ENCODE results near the gene B9D2. TPM values are rescaled to one million over a fixed set of nuclear protein-coding genes. Genes with fewer than 3 reads are reported as not detected.

B9D2 gene
- total and polyA plus RNA-seq, 2 experiments from 2014 or later, result 2.7 to 7.4 TPM

GRCh38 chr19:41324231-41324702 lies 39.7 kb downstream of the B9D2 start:
- DNase-seq (ENCODE audit: low spot score) (no peak), ATAC-seq (no peak)
- H3K4me1 ChIP-seq (ENCODE audit: insufficient read depth), result peaks cover 52% of the 10 kb centered on the region
- H3K27me3 ChIP-seq (ENCODE audit: insufficient read depth), result no peaks in the 10 kb centered on the region
- H3K9me2 ChIP-seq (ENCODE audit: insufficient read depth), result no peaks in the 10 kb centered on the region
- peak overlapping the region; percentile 71; the same call in 1 of the 2 replicates for H3K4me3 ChIP-seq
- Mint-ChIP-seq H3K9me3 (peaks cover 3% of the 10 kb centered on the region; the same call in 2 of the 3 replicates), H3K27me3 (ENCODE audit: insufficient read depth, low read depth, poor library complexity) (peaks cover 39% of the 10 kb centered on the region), H3K4me3 (peak overlapping the region; percentile 77), H3K27ac (peak overlapping the region; percentile 89), H3K36me3 (ENCODE audit: low read depth) (peaks cover 22% of the 10 kb centered on the region), H3K4me1 (peaks cover 62% of the 10 kb centered on the region)
- TF ChIP-seq ETS1 (IDR thresholded peaks at IDR 0.05), result no peak
- no peak for TF ChIP-seq JUNB (IDR thresholded peaks at IDR 0.05; ENCODE audit: unreplicated experiment)
- no peak for TF ChIP-seq CTCF (conservative IDR thresholded peaks at IDR 0.05; ENCODE audit: low read depth in 2 of 2)
- TF ChIP-seq STAT1 (IDR thresholded peaks at IDR 0.05; ENCODE audit: unreplicated experiment), result no peak
- no peak for TF ChIP-seq ZNF331 (CRISPR knock-in tag; IDR thresholded peaks at IDR 0.05; ENCODE audit: low read depth)
- no peak for TF ChIP-seq CREB1 (CRISPR knock-in tag; IDR thresholded peaks at IDR 0.05; ENCODE audit: low read depth)
- TF ChIP-seq ZNF462 (CRISPR knock-in tag; IDR thresholded peaks at IDR 0.05), result no peak
- TF ChIP-seq EZH2 (IDR thresholded peaks at IDR 0.05; ENCODE audit: low read depth, unreplicated experiment), result no peak
- no peak for TF ChIP-seq ZNF114 (CRISPR knock-in tag; IDR thresholded peaks at IDR 0.05)
- no peak for TF ChIP-seq POLR2AphosphoS5 (IDR thresholded peaks at IDR 0.05; ENCODE audit: low read depth)
- no peak for TF ChIP-seq EZH2phosphoT487 (IDR thresholded peaks at IDR 0.05; ENCODE audit: unreplicated experiment)
- H3K27ac ChIP-seq (ENCODE audit: low read depth), result peak overlapping the region; percentile 65; the same call in 1 of the 2 replicates
- H2AFZ ChIP-seq, result no peak overlapping the region
- no peaks in the 10 kb centered on the region for H3K79me2 ChIP-seq (replicated peaks; ENCODE audit: insufficient read depth)
- H3K4me2 ChIP-seq, result peak overlapping the region; percentile 90
- no peaks in the 10 kb centered on the region; the same call in 1 of the 2 replicates for H4K20me1 ChIP-seq (replicated peaks; ENCODE audit: insufficient read depth)
- H3K36me3 ChIP-seq (ENCODE audit: insufficient read depth), result no peaks in the 10 kb centered on the region
- H3F3A ChIP-seq (replicated peaks; ENCODE audit: low read depth), result peaks cover 27% of the 10 kb centered on the region
